Gastrocnemius medialis (tissue), 4 donors: ENCODE measurements around the gene AIFM2.

Experiments
- POLR2A ChIP-seq, 2 donors: fragments of 450-650 bp; IDR thresholded peaks; one replicate each; pipeline ENCODE4 v1.6.1; 2017; ENCODE audit warnings: antibody characterized with exemption in 2 of 2, mild to moderate bottlenecking in 2 of 2, moderate library complexity in 2 of 2
- TF ChIP-seq, protein P1 (sequence below), 5 experiments: fragments of 450-650 bp in 3 of 5; fragments of 200-600 bp in 2 of 5; sonication (generic) in 2 of 5; IDR thresholded peaks in 4 of 5; conservative IDR thresholded peaks in 1 of 5; 1 replicate in 4 of 5; 2 replicates in 1 of 5; pipeline ENCODE4 v1.5.1; 2016 to 2019; ENCODE audit warnings: antibody characterized with exemption in 5 of 5, mild to moderate bottlenecking in 3 of 5, moderate library complexity in 3 of 5

DNA sequence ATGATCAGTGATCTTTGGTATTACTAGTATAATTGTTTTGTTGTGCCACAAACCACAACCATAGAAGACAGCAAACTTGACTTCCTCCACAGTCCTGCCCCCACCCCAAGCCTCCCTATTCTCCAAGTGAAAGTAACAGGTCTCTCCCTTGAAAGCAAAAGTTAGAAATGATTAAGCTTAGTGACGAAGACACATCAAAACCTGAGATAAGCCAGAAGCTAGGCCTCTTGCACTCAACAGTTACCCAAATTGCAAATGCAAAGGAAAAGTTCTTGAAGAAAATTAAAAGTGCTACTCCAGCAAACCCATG lies 30.2 kb upstream of the AIFM2 start:
- no peak for TF ChIP-seq POLR2A (IDR thresholded peaks at IDR 0.05)
- TF ChIP-seq, protein P1, sequence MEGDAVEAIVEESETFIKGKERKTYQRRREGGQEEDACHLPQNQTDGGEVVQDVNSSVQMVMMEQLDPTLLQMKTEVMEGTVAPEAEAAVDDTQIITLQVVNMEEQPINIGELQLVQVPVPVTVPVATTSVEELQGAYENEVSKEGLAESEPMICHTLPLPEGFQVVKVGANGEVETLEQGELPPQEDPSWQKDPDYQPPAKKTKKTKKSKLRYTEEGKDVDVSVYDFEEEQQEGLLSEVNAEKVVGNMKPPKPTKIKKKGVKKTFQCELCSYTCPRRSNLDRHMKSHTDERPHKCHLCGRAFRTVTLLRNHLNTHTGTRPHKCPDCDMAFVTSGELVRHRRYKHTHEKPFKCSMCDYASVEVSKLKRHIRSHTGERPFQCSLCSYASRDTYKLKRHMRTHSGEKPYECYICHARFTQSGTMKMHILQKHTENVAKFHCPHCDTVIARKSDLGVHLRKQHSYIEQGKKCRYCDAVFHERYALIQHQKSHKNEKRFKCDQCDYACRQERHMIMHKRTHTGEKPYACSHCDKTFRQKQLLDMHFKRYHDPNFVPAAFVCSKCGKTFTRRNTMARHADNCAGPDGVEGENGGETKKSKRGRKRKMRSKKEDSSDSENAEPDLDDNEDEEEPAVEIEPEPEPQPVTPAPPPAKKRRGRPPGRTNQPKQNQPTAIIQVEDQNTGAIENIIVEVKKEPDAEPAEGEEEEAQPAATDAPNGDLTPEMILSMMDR (IDR thresholded peaks at IDR 0.05 in 4 of 5, conservative IDR thresholded peaks at IDR 0.05 in 1 of 5): no peak
